ENCODE data around the gene HNRNPAB.

Gene HNRNPAB

GRCh38 chr5:178192244-178192643, 12.1 kb upstream of the HNRNPAB start:
- Histone ChIP-seq H3K14ac (ENCODE audit: low read length in 2 of 2) (no peak overlapping the region), H2AK5ac (ENCODE audit: low read length, severe bottlenecking) (no peak overlapping the region), H3K4me2 (ENCODE audit: low read length, poor library complexity, severe bottlenecking) (no peak overlapping the region), H2BK5ac (ENCODE audit: low read depth, low read length, poor library complexity, severe bottlenecking) (no peak overlapping the region), H3K4me1 (ENCODE audit: control insufficient read depth, insufficient read depth, low read depth, low read length) (no peaks in the 10 kb centered on the region), H3K4me3 (ENCODE audit: insufficient read depth in 1 of 2, low read depth in 1 of 2, low read length in 2 of 2) (no peak overlapping the region), H3K18ac (ENCODE audit: low read depth in 1 of 2, low read length in 2 of 2) (no peak overlapping the region), H2AFZ (ENCODE audit: low read depth, low read length) (no peak overlapping the region), H3K27me3 (ENCODE audit: control insufficient read depth in 1 of 2, insufficient read depth in 1 of 2, low read length in 2 of 2) (peaks cover 21 to 23% of the 10 kb centered on the region in 2 experiments), H2BK12ac (ENCODE audit: low read length in 2 of 2) (no peak overlapping the region), H3K23ac (ENCODE audit: low read length in 2 of 2) (no peak overlapping the region), H2BK15ac (ENCODE audit: low read depth, poor library complexity, severe bottlenecking) (no peak overlapping the region), H2BK120ac (ENCODE audit: low read depth, low read length) (no peak overlapping the region), H3K27ac (ENCODE audit: low read length, poor library complexity, severe bottlenecking) (no peak overlapping the region), H3K9ac (ENCODE audit: low read length) (no peak overlapping the region), H4K91ac (ENCODE audit: low read length) (no peak overlapping the region), H3K36me3 (ENCODE audit: control insufficient read depth in 1 of 2, insufficient read depth in 2 of 2, low read depth in 1 of 2, low read length in 2 of 2) (no peaks in the 10 kb centered on the region), H3K79me1 (replicated peaks; ENCODE audit: low read length, poor library complexity, severe bottlenecking) (no peaks in the 10 kb centered on the region), H4K8ac (ENCODE audit: low read length) (no peak overlapping the region), H3K4ac (ENCODE audit: low read depth in 1 of 2, low read length in 2 of 2) (no peak overlapping the region), H3K9me3 (ENCODE audit: control insufficient read depth, low read length) (no peaks in the 10 kb centered on the region)
- 94% methylated on average over 2 of the region's 2 CpGs for WGBS
- DNase-seq, result no peak

- H3K14ac ChIP-seq (ENCODE audit: low read length in 2 of 2), result no peak overlapping the region
- H3K9me3 ChIP-seq (ENCODE audit: control insufficient read depth, low read length), result no peaks in the 10 kb centered on the region
- H3K4me1 ChIP-seq (ENCODE audit: control insufficient read depth, insufficient read depth, low read depth, low read length), result no peaks in the 10 kb centered on the region
- H4K8ac ChIP-seq (ENCODE audit: low read length), result no peak overlapping the region
- H2BK12ac ChIP-seq (ENCODE audit: low read length in 2 of 2), result no peak overlapping the region
- no peak overlapping the region for H3K4ac ChIP-seq (ENCODE audit: low read depth in 1 of 2, low read length in 2 of 2)
- no peaks in the 10 kb centered on the region for H3K79me1 ChIP-seq (replicated peaks; ENCODE audit: low read length, poor library complexity, severe bottlenecking)
- 93% methylated on average over 7 of the region's 7 CpGs for WGBS
- H3K27me3 ChIP-seq (ENCODE audit: control insufficient read depth in 1 of 2, insufficient read depth in 1 of 2, low read length in 2 of 2), result peaks cover 21 to 23% of the 10 kb centered on the region in 2 experiments
- H2AFZ ChIP-seq (ENCODE audit: low read depth, low read length), result no peak overlapping the region
- H3K18ac ChIP-seq (ENCODE audit: low read depth in 1 of 2, low read length in 2 of 2), result no peak overlapping the region
- no peak overlapping the region for H2BK15ac ChIP-seq (ENCODE audit: low read depth, poor library complexity, severe bottlenecking)
- no peak overlapping the region for H2AK5ac ChIP-seq (ENCODE audit: low read length, severe bottlenecking)
- no peak overlapping the region for H3K9ac ChIP-seq (ENCODE audit: low read length)
- H3K4me2 ChIP-seq (ENCODE audit: low read length, poor library complexity, severe bottlenecking), result no peak overlapping the region
- no peak overlapping the region for H2BK120ac ChIP-seq (ENCODE audit: low read depth, low read length)
- H3K4me3 ChIP-seq (ENCODE audit: insufficient read depth in 1 of 2, low read depth in 1 of 2, low read length in 2 of 2), result no peak overlapping the region
- no peaks in the 10 kb centered on the region for H3K36me3 ChIP-seq (ENCODE audit: control insufficient read depth in 1 of 2, insufficient read depth in 2 of 2, low read depth in 1 of 2, low read length in 2 of 2)
- H4K91ac ChIP-seq (ENCODE audit: low read length), result no peak overlapping the region
- no peak overlapping the region for H3K23ac ChIP-seq (ENCODE audit: low read length in 2 of 2)
- H3K27ac ChIP-seq (ENCODE audit: low read length, poor library complexity, severe bottlenecking), result no peak overlapping the region
- no peak overlapping the region for H2BK5ac ChIP-seq (ENCODE audit: low read depth, low read length, poor library complexity, severe bottlenecking)
- no peak for DNase-seq
Measured at GRCh38 chr5:178192787-178193186, 11.5 kb upstream of the HNRNPAB start.

GRCh38 chr5:178193251-178193809, 11.0 kb upstream of the HNRNPAB start:
- H3K79me1 ChIP-seq (replicated peaks; ENCODE audit: low read length, poor library complexity, severe bottlenecking), result no peaks in the 10 kb centered on the region
- H3K9me3 ChIP-seq (ENCODE audit: control insufficient read depth, low read length), result no peaks in the 10 kb centered on the region
- no peak overlapping the region for H2BK120ac ChIP-seq (ENCODE audit: low read depth, low read length)
- H3K23ac ChIP-seq (ENCODE audit: low read length in 2 of 2), result no peak overlapping the region
- H3K4ac ChIP-seq (ENCODE audit: low read depth in 1 of 2, low read length in 2 of 2), result no peak overlapping the region
- H3K36me3 ChIP-seq (ENCODE audit: control insufficient read depth in 1 of 2, insufficient read depth in 2 of 2, low read depth in 1 of 2, low read length in 2 of 2), result no peaks in the 10 kb centered on the region
- H3K27ac ChIP-seq (ENCODE audit: low read length, poor library complexity, severe bottlenecking), result no peak overlapping the region
- H3K4me2 ChIP-seq (ENCODE audit: low read length, poor library complexity, severe bottlenecking), result no peak overlapping the region
- no peak overlapping the region for H3K18ac ChIP-seq (ENCODE audit: low read depth in 1 of 2, low read length in 2 of 2)
- no peak overlapping the region for H2BK12ac ChIP-seq (ENCODE audit: low read length in 2 of 2)
- H3K14ac ChIP-seq (ENCODE audit: low read length in 2 of 2), result no peak overlapping the region
- H3K9ac ChIP-seq (ENCODE audit: low read length), result no peak overlapping the region
- H2AFZ ChIP-seq (ENCODE audit: low read depth, low read length), result no peak overlapping the region
- no peaks in the 10 kb centered on the region for H3K4me1 ChIP-seq (ENCODE audit: control insufficient read depth, insufficient read depth, low read depth, low read length)
- H2BK5ac ChIP-seq (ENCODE audit: low read depth, low read length, poor library complexity, severe bottlenecking), result no peak overlapping the region
- no peak for DNase-seq
- WGBS, result 79% methylated on average over 8 of the region's 8 CpGs
- no peak overlapping the region for H4K91ac ChIP-seq (ENCODE audit: low read length)
- no peak overlapping the region for H4K8ac ChIP-seq (ENCODE audit: low read length)
- no peak overlapping the region for H2BK15ac ChIP-seq (ENCODE audit: low read depth, poor library complexity, severe bottlenecking)
- H3K27me3 ChIP-seq (ENCODE audit: control insufficient read depth in 1 of 2, insufficient read depth in 1 of 2, low read length in 2 of 2), result peaks cover 21 to 23% of the 10 kb centered on the region in 2 experiments
- H3K4me3 ChIP-seq (ENCODE audit: insufficient read depth in 1 of 2, low read depth in 1 of 2, low read length in 2 of 2), result no peak overlapping the region
- no peak overlapping the region for H2AK5ac ChIP-seq (ENCODE audit: low read length, severe bottlenecking)

DNA sequence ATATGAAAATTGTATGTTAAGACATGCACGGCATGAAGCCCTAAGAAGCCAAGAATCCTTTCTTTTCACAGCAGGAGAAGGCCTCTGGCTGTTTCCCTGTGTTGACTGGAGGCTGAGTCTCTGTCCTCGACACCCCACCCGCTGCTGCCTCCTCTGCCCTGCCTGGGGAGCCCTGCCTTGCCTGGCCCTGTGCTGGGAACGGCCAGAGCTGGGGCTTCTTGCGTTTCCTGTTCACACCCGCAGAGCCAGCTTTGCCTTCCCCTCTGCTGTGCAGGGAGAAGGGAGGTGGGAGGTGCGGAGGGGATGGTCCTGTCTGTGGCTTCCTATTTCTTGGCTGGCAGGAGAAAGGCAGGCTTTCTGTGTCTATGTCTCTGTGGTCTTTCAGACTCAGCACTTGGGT, 10.3 kb upstream of the HNRNPAB start:
- Histone ChIP-seq H3K36me3 (ENCODE audit: control insufficient read depth in 1 of 2, insufficient read depth in 2 of 2, low read depth in 1 of 2, low read length in 2 of 2) (no peaks in the 10 kb centered on the region), H2BK120ac (ENCODE audit: low read depth, low read length) (no peak overlapping the region), H2AK5ac (ENCODE audit: low read length, severe bottlenecking) (no peak overlapping the region), H2BK12ac (ENCODE audit: low read length in 2 of 2) (no peak overlapping the region), H3K27me3 (ENCODE audit: control insufficient read depth in 1 of 2, insufficient read depth in 1 of 2, low read length in 2 of 2) (peaks cover 21 to 23% of the 10 kb centered on the region in 2 experiments), H4K8ac (ENCODE audit: low read length) (no peak overlapping the region), H3K27ac (ENCODE audit: low read length, poor library complexity, severe bottlenecking) (no peak overlapping the region), H4K91ac (ENCODE audit: low read length) (no peak overlapping the region), H3K4me1 (ENCODE audit: control insufficient read depth, insufficient read depth, low read depth, low read length) (no peaks in the 10 kb centered on the region), H3K18ac (ENCODE audit: low read depth in 1 of 2, low read length in 2 of 2) (no peak overlapping the region), H3K23ac (ENCODE audit: low read length in 2 of 2) (no peak overlapping the region), H2BK15ac (ENCODE audit: low read depth, poor library complexity, severe bottlenecking) (no peak overlapping the region), H3K79me1 (replicated peaks; ENCODE audit: low read length, poor library complexity, severe bottlenecking) (no peaks in the 10 kb centered on the region), H3K14ac (ENCODE audit: low read length in 2 of 2) (no peak overlapping the region), H3K4me3 (ENCODE audit: insufficient read depth in 1 of 2, low read depth in 1 of 2, low read length in 2 of 2) (no peak overlapping the region), H2BK5ac (ENCODE audit: low read depth, low read length, poor library complexity, severe bottlenecking) (no peak overlapping the region), H3K4me2 (ENCODE audit: low read length, poor library complexity, severe bottlenecking) (no peak overlapping the region), H3K4ac (ENCODE audit: low read depth in 1 of 2, low read length in 2 of 2) (no peak overlapping the region), H3K9ac (ENCODE audit: low read length) (no peak overlapping the region), H2AFZ (ENCODE audit: low read depth, low read length) (no peak overlapping the region), H3K9me3 (ENCODE audit: control insufficient read depth, low read length) (no peaks in the 10 kb centered on the region)
- no peak for DNase-seq
- 43% methylated on average over 7 of the region's 7 CpGs for WGBS

Measured in mesenchymal stem cell (in vitro differentiated cells and primary cell).